DND-41 (cell line): ENCODE measurements around the gene ACO2.

ENCODE experiments used
- ATAC-seq: fragments of 200-7000 bp; cut with Tn5 transposase; 3 replicates; pipeline ENCODE4 v1.9.1; 2021; ENCODE audit warnings: low read depth; ENCODE audit not compliant: insufficient read depth
- DNase-seq: peaks from one replicate; pipeline ENCODE4 v3.0.0-alpha.2; 2020
- H2AFZ ChIP-seq: 2 replicates; pipeline ENCODE4 v1.6.0; 2012; ENCODE audit warnings: low read depth, low read length
- H3K27ac ChIP-seq: 2 replicates; pipeline ENCODE4 v1.5.1; 2012; ENCODE audit warnings: low read length, inconsistent platforms
- H3K27me3 ChIP-seq: fragments of 200-600 bp; sonication (generic); 2 replicates; pipeline ENCODE4 v1.6.0; 2012; ENCODE audit warnings: low read length, mild to moderate bottlenecking, inconsistent platforms; ENCODE audit not compliant: insufficient read depth, poor library complexity
- H3K36me3 ChIP-seq: 2 replicates; pipeline ENCODE4 v1.5.1; 2012; ENCODE audit warnings: low read length, inconsistent platforms; ENCODE audit not compliant: insufficient read depth
- H3K4me1 ChIP-seq: 2 replicates; pipeline ENCODE4 v1.5.1; 2012; ENCODE audit warnings: mild to moderate bottlenecking, low read length; ENCODE audit not compliant: insufficient read depth
- H3K4me2 ChIP-seq: 2 replicates; pipeline ENCODE4 v1.6.0; 2012; ENCODE audit warnings: mild to moderate bottlenecking, moderate library complexity, low read length, inconsistent platforms; ENCODE audit not compliant: insufficient read depth
- H3K4me3 ChIP-seq, 2 experiments: fragments of 200-600 bp in 1 of 2; shearing (Covaris generic) in 1 of 2; 2 replicates each; pipeline ENCODE4 v1.5.1; 2012 to 2016; ENCODE audit warnings: inconsistent platforms in 2 of 2, low read length in 2 of 2, mild to moderate bottlenecking in 2 of 2, low read depth in 1 of 2, moderate library complexity in 1 of 2
- H3K79me2 ChIP-seq: 2 replicates; pipeline ENCODE4 v1.6.0; 2012; ENCODE audit warnings: low read length, inconsistent platforms; ENCODE audit not compliant: insufficient read depth
- H3K9ac ChIP-seq: 2 replicates; pipeline ENCODE4 v1.6.0; 2012; ENCODE audit warnings: low read depth, mild to moderate bottlenecking, inconsistent platforms, low read length, moderate library complexity
- H3K9me3 ChIP-seq: 2 replicates; pipeline ENCODE4 v1.5.1; 2012; ENCODE audit warnings: low read length, moderate library complexity, mild to moderate bottlenecking, inconsistent platforms; ENCODE audit not compliant: insufficient read depth, severe bottlenecking
- H4K20me1 ChIP-seq: 2 replicates; pipeline ENCODE4 v1.6.0; 2012; ENCODE audit warnings: low read length; ENCODE audit not compliant: insufficient read depth
- CTCF ChIP-seq: IDR thresholded peaks from 2 replicates; pipeline ENCODE4 v1.5.1; 2012; ENCODE audit warnings: borderline replicate concordance, low read length, moderate library complexity, mild to moderate bottlenecking; ENCODE audit not compliant: poor library complexity, severe bottlenecking; ENCODE audit errors: extremely low read depth
- EZH2 ChIP-seq: IDR thresholded peaks from 3 replicates; pipeline ENCODE4 v1.6.1; 2012; ENCODE audit warnings: borderline replicate concordance, low read depth, mild to moderate bottlenecking, moderate library complexity, low read length, inconsistent platforms; ENCODE audit not compliant: severe bottlenecking

ACO2 gene

GRCh38 chr22:41491374-41492100 lies 22.6 kb downstream of the ACO2 start:
- H3K27me3 ChIP-seq, result no peaks in the 10 kb centered on the region
- no peak overlapping the region for H3K9ac ChIP-seq
- no peak overlapping the region for H3K27ac ChIP-seq
- H3K4me3 ChIP-seq, result no peak overlapping the region
- H4K20me1 ChIP-seq, result peaks cover 32% of the 10 kb centered on the region
- no peak for TF ChIP-seq EZH2
- TF ChIP-seq CTCF, result no peak
- no peak for ATAC-seq
- H3K4me2 ChIP-seq, result no peak overlapping the region
- peaks cover 14% of the 10 kb centered on the region; the same call in 1 of the 2 replicates for H3K36me3 ChIP-seq
- no peak overlapping the region for H2AFZ ChIP-seq
- peaks cover 90% of the 10 kb centered on the region for H3K79me2 ChIP-seq
- no peaks in the 10 kb centered on the region for H3K9me3 ChIP-seq
- H3K4me1 ChIP-seq, result no peaks in the 10 kb centered on the region
- no peak for DNase-seq

GRCh38 chr22:41498303-41498835 lies 29.5 kb downstream of the ACO2 start:
- no peak for TF ChIP-seq EZH2
- Histone ChIP-seq H3K4me3 (no peak overlapping the region), H3K36me3 (peaks cover 31% of the 10 kb centered on the region), H3K27ac (no peak overlapping the region), H3K9me3 (no peaks in the 10 kb centered on the region), H3K4me2 (no peak overlapping the region), H2AFZ (no peak overlapping the region), H3K27me3 (no peaks in the 10 kb centered on the region), H3K4me1 (no peaks in the 10 kb centered on the region), H3K79me2 (peaks cover 57% of the 10 kb centered on the region), H3K9ac (no peak overlapping the region), H4K20me1 (peaks cover 36% of the 10 kb centered on the region)
- ATAC-seq, result no peak
- DNase-seq, result no peak

GRCh38 chr22:41499624-41500280 lies 30.8 kb downstream of the ACO2 start:
- no peak for DNase-seq
- Histone ChIP-seq H3K4me1 (no peaks in the 10 kb centered on the region), H3K79me2 (peaks cover 53% of the 10 kb centered on the region), H2AFZ (no peak overlapping the region), H3K4me3 (no peak overlapping the region), H3K27ac (no peak overlapping the region), H3K9me3 (no peaks in the 10 kb centered on the region), H3K9ac (no peak overlapping the region), H3K4me2 (no peak overlapping the region), H3K36me3 (peaks cover 41% of the 10 kb centered on the region), H4K20me1 (peaks cover 33% of the 10 kb centered on the region), H3K27me3 (no peaks in the 10 kb centered on the region)
- ATAC-seq, result no peak
- TF ChIP-seq CTCF (no peak), EZH2 (no peak)

GRCh38 chr22:41500303-41500702 lies 31.4 kb downstream of the ACO2 start:
- no peaks in the 10 kb centered on the region for H3K4me1 ChIP-seq
- no peaks in the 10 kb centered on the region for H3K27me3 ChIP-seq
- H3K4me3 ChIP-seq, result no peak overlapping the region
- DNase-seq (no peak), ATAC-seq (no peak)
- H3K4me2 ChIP-seq, result no peak overlapping the region
- TF ChIP-seq CTCF, result no peak
- no peak for TF ChIP-seq EZH2
- no peak overlapping the region for H3K27ac ChIP-seq
- peaks cover 40% of the 10 kb centered on the region for H3K36me3 ChIP-seq
- no peak overlapping the region for H2AFZ ChIP-seq
- H3K9me3 ChIP-seq, result no peaks in the 10 kb centered on the region
- peaks cover 33% of the 10 kb centered on the region for H4K20me1 ChIP-seq
- no peak overlapping the region for H3K9ac ChIP-seq
- peaks cover 49% of the 10 kb centered on the region for H3K79me2 ChIP-seq
